SU-DHL-6 (cell line): ENCODE measurements around the gene DCDC1.

Experiments used
- CTCF ChIP-seq: fragments of 200-600 bp; sonication (generic); IDR thresholded peaks from one replicate; pipeline ENCODE4 v1.5.1; 2017; ENCODE audit warnings: antibody characterized with exemption, mild to moderate bottlenecking, low read length, moderate library complexity; ENCODE audit not compliant: insufficient read depth, poor library complexity, severe bottlenecking
- EZH2phosphoT487 ChIP-seq: fragments of 200-600 bp; sonication (generic), shearing (Covaris generic); conservative IDR thresholded peaks from 2 replicates; pipeline ENCODE4 v1.6.1; 2018; ENCODE audit warnings: mild to moderate bottlenecking, antibody characterized with exemption, low read length, moderate library complexity, mixed read lengths

- no peak for TF ChIP-seq CTCF
- TF ChIP-seq EZH2phosphoT487, result no peak
Observed at GRCh38 chr11:31030138-31030792, 339.3 kb downstream of the DCDC1 start.
